ENCODE data around the gene C12orf42.
"Not testable (repeated sequence)": the region's sequence is repeated elsewhere in the genome, so short reads cannot be mapped to it uniquely, and the experiment has no call there.

Gene C12orf42

GRCh38 chr12:103494734-103495468 is 867 bp downstream of the C12orf42 start:
- DNase-seq, result no peak

- DNase-seq, result no peak
Measured at GRCh38 chr12:103494051-103494733, 1.6 kb downstream of the C12orf42 start.

GRCh38 chr12:103493199-103493598 is 2.6 kb downstream of the C12orf42 start:
- DNase-seq, result no peak

- DNase-seq, result no peak
Measured at GRCh38 chr12:103482365-103482764, 13.4 kb downstream of the C12orf42 start.

GRCh38 chr12:103475073-103475472 is 20.7 kb downstream of the C12orf42 start:
- no peak for DNase-seq

GRCh38 chr12:103470664-103471063 is 25.1 kb downstream of the C12orf42 start:
- DNase-seq, result no peak

GRCh38 chr12:103469719-103470118 is 26.0 kb downstream of the C12orf42 start:
- no peak for DNase-seq

GRCh38 chr12:103468837-103469236 is 26.9 kb downstream of the C12orf42 start:
- DNase-seq, result no peak

GRCh38 chr12:103462675-103463074 is 33.1 kb downstream of the C12orf42 start:
- DNase-seq, result no peak

- DNase-seq, result no peak
Measured at GRCh38 chr12:103457471-103457870, 38.3 kb downstream of the C12orf42 start.

GRCh38 chr12:103456006-103456405 is 39.8 kb downstream of the C12orf42 start:
- no peak for DNase-seq

GRCh38 chr12:103455020-103455763 is 40.6 kb downstream of the C12orf42 start:
- DNase-seq, result no peak

- no peak for DNase-seq
Measured at GRCh38 chr12:103444983-103445382, 50.8 kb downstream of the C12orf42 start.

- no peak for DNase-seq
Measured at GRCh38 chr12:103442822-103443221, 52.9 kb downstream of the C12orf42 start.

GRCh38 chr12:103442182-103442555 is 53.6 kb downstream of the C12orf42 start:
- no peak for DNase-seq

- no peak for DNase-seq
Measured at GRCh38 chr12:103441437-103442181, 54.2 kb downstream of the C12orf42 start.

- DNase-seq, result not testable (repeated sequence)
Measured at GRCh38 chr12:103434165-103435105, 61.3 kb downstream of the C12orf42 start.

GRCh38 chr12:103431950-103432349 is 63.8 kb downstream of the C12orf42 start:
- DNase-seq, result no peak

- no peak for DNase-seq
Measured at GRCh38 chr12:103431387-103431786, 64.4 kb downstream of the C12orf42 start.

GRCh38 chr12:103425674-103426073 is 70.1 kb downstream of the C12orf42 start:
- not testable (repeated sequence) for DNase-seq

- not testable (repeated sequence) for DNase-seq
Measured at GRCh38 chr12:103424849-103425586, 70.8 kb downstream of the C12orf42 start.
